ENCODE measurements around the gene SPNS2. TPM values are rescaled to one million over a fixed set of nuclear protein-coding genes. Genes with fewer than 3 reads are reported as not detected.

The SPNS2 gene
- total and polyA plus RNA-seq, 10 of the 15 experiments (the other 5 are each of a cell fraction or from before 2014, with no cell fraction given) = 0.04 to 1.1 (median 0.23) TPM; not detected in 2

DNA sequence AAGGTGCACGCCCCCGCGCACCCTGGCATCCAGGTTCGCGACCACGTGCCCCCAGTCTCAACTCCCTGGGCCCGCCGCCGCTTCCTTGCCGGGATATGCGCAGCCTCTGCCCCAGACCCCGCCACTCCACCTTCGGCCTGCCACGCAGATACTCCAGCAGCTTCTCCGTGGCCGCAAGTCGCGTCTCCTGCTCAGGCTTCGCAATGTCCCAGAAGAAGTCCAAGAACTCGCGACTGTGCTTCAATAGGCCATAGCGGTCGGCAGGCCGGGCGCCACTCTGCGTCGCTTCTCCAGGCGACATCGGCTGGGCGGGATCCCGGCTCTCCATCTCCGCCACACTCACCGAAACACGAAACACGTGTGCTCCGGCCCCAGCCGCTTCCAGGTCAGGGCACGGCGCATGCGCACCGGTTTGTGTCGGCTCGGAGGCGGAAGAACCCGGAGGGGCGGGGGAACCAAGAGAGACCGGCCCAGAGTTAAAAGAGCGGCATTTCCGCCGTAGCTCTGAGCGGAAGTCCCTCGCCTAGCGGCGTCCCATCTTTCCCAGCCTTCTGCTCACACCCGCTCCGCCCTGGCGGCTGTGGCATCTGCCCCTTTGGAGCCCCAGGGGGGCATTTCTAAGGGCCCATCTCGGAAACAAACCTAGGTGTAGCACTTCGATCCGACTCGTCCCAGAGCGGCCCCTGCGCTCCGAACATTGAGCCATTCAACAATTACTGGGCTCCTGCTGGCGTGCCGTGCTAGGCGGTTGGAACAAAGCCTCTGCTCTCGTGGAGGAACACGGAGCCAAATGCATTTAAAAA, 56.5 kb downstream of the SPNS2 start, which contains the start of gene MYBBP1A (continued):
- TF ChIP-seq, protein P1, sequence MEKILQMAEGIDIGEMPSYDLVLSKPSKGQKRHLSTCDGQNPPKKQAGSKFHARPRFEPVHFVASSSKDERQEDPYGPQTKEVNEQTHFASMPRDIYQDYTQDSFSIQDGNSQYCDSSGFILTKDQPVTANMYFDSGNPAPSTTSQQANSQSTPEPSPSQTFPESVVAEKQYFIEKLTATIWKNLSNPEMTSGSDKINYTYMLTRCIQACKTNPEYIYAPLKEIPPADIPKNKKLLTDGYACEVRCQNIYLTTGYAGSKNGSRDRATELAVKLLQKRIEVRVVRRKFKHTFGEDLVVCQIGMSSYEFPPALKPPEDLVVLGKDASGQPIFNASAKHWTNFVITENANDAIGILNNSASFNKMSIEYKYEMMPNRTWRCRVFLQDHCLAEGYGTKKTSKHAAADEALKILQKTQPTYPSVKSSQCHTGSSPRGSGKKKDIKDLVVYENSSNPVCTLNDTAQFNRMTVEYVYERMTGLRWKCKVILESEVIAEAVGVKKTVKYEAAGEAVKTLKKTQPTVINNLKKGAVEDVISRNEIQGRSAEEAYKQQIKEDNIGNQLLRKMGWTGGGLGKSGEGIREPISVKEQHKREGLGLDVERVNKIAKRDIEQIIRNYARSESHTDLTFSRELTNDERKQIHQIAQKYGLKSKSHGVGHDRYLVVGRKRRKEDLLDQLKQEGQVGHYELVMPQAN (conservative IDR thresholded peaks at IDR 0.05) = peak; percentile 98
- TF ChIP-seq MTA3 (IDR thresholded peaks at IDR 0.05; ENCODE audit: borderline replicate concordance, low read length) (no peak), TCF3 (IDR thresholded peaks at IDR 0.05; ENCODE audit: borderline replicate concordance, insufficient read depth, low read depth, low read length) (no peak), JUNB (IDR thresholded peaks at IDR 0.05) (no peak), BHLHE40 (IDR thresholded peaks at IDR 0.05; ENCODE audit: borderline replicate concordance in 1 of 2, low read depth in 2 of 2, low read length in 1 of 2) (peak; percentile 54 to 80; a peak in 3 of 4 replicates), EZH2 (IDR thresholded peaks at IDR 0.05; ENCODE audit: borderline replicate concordance, control insufficient read depth, low read depth, low read length) (no peak), NFYA (IDR thresholded peaks at IDR 0.05; ENCODE audit: borderline replicate concordance, low read depth, low read length) (no peak), TAF1 (IDR thresholded peaks at IDR 0.05; ENCODE audit: borderline replicate concordance, low read depth, low read length) (peak; percentile 80; the same call in 1 of the 2 replicates), PML (IDR thresholded peaks at IDR 0.05; ENCODE audit: low read length) (peak; percentile 93; the same call in 1 of the 2 replicates)
- TF ChIP-seq, protein P2, sequence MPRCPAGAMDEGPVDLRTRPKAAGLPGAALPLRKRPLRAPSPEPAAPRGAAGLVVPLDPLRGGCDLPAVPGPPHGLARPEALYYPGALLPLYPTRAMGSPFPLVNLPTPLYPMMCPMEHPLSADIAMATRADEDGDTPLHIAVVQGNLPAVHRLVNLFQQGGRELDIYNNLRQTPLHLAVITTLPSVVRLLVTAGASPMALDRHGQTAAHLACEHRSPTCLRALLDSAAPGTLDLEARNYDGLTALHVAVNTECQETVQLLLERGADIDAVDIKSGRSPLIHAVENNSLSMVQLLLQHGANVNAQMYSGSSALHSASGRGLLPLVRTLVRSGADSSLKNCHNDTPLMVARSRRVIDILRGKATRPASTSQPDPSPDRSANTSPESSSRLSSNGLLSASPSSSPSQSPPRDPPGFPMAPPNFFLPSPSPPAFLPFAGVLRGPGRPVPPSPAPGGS (IDR thresholded peaks at IDR 0.05; ENCODE audit: borderline replicate concordance, insufficient read depth, low read depth, low read length, poor library complexity, severe bottlenecking) = no peak
- TF ChIP-seq, protein P3, sequence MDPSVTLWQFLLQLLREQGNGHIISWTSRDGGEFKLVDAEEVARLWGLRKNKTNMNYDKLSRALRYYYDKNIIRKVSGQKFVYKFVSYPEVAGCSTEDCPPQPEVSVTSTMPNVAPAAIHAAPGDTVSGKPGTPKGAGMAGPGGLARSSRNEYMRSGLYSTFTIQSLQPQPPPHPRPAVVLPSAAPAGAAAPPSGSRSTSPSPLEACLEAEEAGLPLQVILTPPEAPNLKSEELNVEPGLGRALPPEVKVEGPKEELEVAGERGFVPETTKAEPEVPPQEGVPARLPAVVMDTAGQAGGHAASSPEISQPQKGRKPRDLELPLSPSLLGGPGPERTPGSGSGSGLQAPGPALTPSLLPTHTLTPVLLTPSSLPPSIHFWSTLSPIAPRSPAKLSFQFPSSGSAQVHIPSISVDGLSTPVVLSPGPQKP (IDR thresholded peaks at IDR 0.05; ENCODE audit: low read depth, low read length) = peak; percentile 75
